ENCODE results near the gene CWF19L1.

- TF ChIP-seq CTCF (IDR thresholded peaks at IDR 0.05; ENCODE audit: low read depth, low read length, poor library complexity, severe bottlenecking) (no peak), EZH2phosphoT487 (IDR thresholded peaks at IDR 0.05; ENCODE audit: borderline replicate concordance, low read length) (no peak)
Observed at GRCh38 chr10:100282907-100283306, 15.5 kb upstream of the CWF19L1 start.

Data from DOHH2 (cell line).